Peyer's patch (tissue), 4 donors: Measurements from ENCODE around the gene VENTX.

Experiments used
- POLR2A ChIP-seq, 2 donors: fragments of 450-650 bp; IDR thresholded peaks; one replicate each; pipeline ENCODE4 v1.5.1; 2017; ENCODE audit warnings: antibody characterized with exemption in 2 of 2, mild to moderate bottlenecking in 2 of 2, moderate library complexity in 2 of 2
- TF ChIP-seq, protein P1 (sequence below), 6 experiments: fragments of 450-650 bp in 4 of 6; fragments of 200-600 bp in 2 of 6; sonication (generic) in 1 of 6; IDR thresholded peaks; one replicate each; pipeline ENCODE4 v1.5.1; 2017 to 2019; ENCODE audit warnings: antibody characterized with exemption in 6 of 6, mild to moderate bottlenecking in 3 of 6, moderate library complexity in 1 of 6

- TF ChIP-seq POLR2A (IDR thresholded peaks at IDR 0.05) = no peak
- TF ChIP-seq, protein P1, sequence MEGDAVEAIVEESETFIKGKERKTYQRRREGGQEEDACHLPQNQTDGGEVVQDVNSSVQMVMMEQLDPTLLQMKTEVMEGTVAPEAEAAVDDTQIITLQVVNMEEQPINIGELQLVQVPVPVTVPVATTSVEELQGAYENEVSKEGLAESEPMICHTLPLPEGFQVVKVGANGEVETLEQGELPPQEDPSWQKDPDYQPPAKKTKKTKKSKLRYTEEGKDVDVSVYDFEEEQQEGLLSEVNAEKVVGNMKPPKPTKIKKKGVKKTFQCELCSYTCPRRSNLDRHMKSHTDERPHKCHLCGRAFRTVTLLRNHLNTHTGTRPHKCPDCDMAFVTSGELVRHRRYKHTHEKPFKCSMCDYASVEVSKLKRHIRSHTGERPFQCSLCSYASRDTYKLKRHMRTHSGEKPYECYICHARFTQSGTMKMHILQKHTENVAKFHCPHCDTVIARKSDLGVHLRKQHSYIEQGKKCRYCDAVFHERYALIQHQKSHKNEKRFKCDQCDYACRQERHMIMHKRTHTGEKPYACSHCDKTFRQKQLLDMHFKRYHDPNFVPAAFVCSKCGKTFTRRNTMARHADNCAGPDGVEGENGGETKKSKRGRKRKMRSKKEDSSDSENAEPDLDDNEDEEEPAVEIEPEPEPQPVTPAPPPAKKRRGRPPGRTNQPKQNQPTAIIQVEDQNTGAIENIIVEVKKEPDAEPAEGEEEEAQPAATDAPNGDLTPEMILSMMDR (IDR thresholded peaks at IDR 0.05) = peak in 4 of 6 experiments; percentile 25 to 49 (median 37)
Observed at GRCh38 chr10:133257489-133258065, 19.9 kb downstream of the VENTX start.
